Measurements from ENCODE around the gene ZNF558. TPM values are rescaled to one million over a fixed set of nuclear protein-coding genes. Genes with fewer than 3 reads are reported as not detected.

ZNF558 gene
- total RNA-seq, 2 donors from 2014 or later = 8.1 to 18.9 TPM

GRCh38 chr19:8850488-8850887, 18.4 kb upstream of the ZNF558 start:
- no peak overlapping the region for H3K4me3 ChIP-seq (ENCODE audit: low read length)
- no peak overlapping the region for H3K27ac Mint-ChIP-seq
- H3K36me3 Mint-ChIP-seq (ENCODE audit: low read depth) = peaks cover 2% of the 10 kb centered on the region
- TF ChIP-seq, protein P1, sequence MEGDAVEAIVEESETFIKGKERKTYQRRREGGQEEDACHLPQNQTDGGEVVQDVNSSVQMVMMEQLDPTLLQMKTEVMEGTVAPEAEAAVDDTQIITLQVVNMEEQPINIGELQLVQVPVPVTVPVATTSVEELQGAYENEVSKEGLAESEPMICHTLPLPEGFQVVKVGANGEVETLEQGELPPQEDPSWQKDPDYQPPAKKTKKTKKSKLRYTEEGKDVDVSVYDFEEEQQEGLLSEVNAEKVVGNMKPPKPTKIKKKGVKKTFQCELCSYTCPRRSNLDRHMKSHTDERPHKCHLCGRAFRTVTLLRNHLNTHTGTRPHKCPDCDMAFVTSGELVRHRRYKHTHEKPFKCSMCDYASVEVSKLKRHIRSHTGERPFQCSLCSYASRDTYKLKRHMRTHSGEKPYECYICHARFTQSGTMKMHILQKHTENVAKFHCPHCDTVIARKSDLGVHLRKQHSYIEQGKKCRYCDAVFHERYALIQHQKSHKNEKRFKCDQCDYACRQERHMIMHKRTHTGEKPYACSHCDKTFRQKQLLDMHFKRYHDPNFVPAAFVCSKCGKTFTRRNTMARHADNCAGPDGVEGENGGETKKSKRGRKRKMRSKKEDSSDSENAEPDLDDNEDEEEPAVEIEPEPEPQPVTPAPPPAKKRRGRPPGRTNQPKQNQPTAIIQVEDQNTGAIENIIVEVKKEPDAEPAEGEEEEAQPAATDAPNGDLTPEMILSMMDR (conservative IDR thresholded peaks at IDR 0.05) = no peak
- H3K4me1 Mint-ChIP-seq = no peaks in the 10 kb centered on the region
- H3K4me1 ChIP-seq (ENCODE audit: control insufficient read depth, insufficient read depth, low read length) = no peaks in the 10 kb centered on the region
- no peaks in the 10 kb centered on the region for H3K36me3 ChIP-seq (ENCODE audit: control insufficient read depth, insufficient read depth, low read length)
- H3K9me3 ChIP-seq (ENCODE audit: control insufficient read depth, low read length) = peaks cover 65% of the 10 kb centered on the region
- H3K9ac ChIP-seq (ENCODE audit: extremely low read depth, low read length, poor library complexity, severe bottlenecking) = no peak overlapping the region
- no peak for DNase-seq
- peaks cover 81% of the 10 kb centered on the region for H3K9me3 Mint-ChIP-seq
- H3K27me3 Mint-ChIP-seq (ENCODE audit: insufficient read depth) = no peaks in the 10 kb centered on the region
- no peak overlapping the region for H3K4me3 Mint-ChIP-seq
- H3K27me3 ChIP-seq (ENCODE audit: control insufficient read depth, insufficient read depth, low read length, poor library complexity, severe bottlenecking) = no peaks in the 10 kb centered on the region
- no peak overlapping the region for H3K27ac ChIP-seq (ENCODE audit: low read depth, low read length)
- WGBS, 2 experiments (ENCODE audit: insufficient coverage in 1 of 2, insufficient read length in 1 of 2) = 81% methylated on average over 2 of the region's 3 CpGs; no CpG with 5 or more reads in 1 of the 2 experiments

DNA sequence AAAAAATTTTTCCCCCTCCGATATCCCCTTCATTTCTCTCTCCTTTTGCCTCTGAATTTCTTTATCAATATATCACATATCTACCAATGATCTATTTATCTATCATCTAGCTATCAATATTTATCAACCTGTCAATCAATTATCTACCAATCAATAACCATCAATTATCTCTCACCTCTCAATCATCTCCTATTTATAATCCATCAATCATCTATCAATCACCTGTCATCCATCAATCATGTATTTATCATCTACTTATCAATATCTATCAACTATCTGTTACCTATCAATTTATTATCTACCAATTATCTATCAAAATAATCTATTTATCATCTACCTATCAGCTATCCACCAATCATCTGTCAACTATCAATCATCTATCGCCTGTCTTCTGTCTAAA, 17.1 kb upstream of the ZNF558 start:
- H3K27me3 Mint-ChIP-seq (ENCODE audit: insufficient read depth) = no peaks in the 10 kb centered on the region
- WGBS, 2 experiments (ENCODE audit: insufficient coverage in 1 of 2, insufficient read length in 1 of 2) = 76 to 87% methylated on average over 2 of the region's 2 CpGs
- TF ChIP-seq, protein P1 (conservative IDR thresholded peaks at IDR 0.05) = no peak
- H3K9ac ChIP-seq (ENCODE audit: extremely low read depth, low read length, poor library complexity, severe bottlenecking) = no peak overlapping the region
- no peak overlapping the region for H3K27ac Mint-ChIP-seq
- H3K4me3 ChIP-seq (ENCODE audit: low read length) = no peak overlapping the region
- no peak overlapping the region for H3K27ac ChIP-seq (ENCODE audit: low read depth, low read length)
- H3K27me3 ChIP-seq (ENCODE audit: control insufficient read depth, insufficient read depth, low read length, poor library complexity, severe bottlenecking) = no peaks in the 10 kb centered on the region
- peaks cover 69% of the 10 kb centered on the region for H3K9me3 ChIP-seq (ENCODE audit: control insufficient read depth, low read length)
- H3K4me3 Mint-ChIP-seq = no peak overlapping the region
- H3K9me3 Mint-ChIP-seq = peaks cover 84% of the 10 kb centered on the region
- DNase-seq = no peak
- no peaks in the 10 kb centered on the region for H3K36me3 ChIP-seq (ENCODE audit: control insufficient read depth, insufficient read depth, low read length)
- H3K36me3 Mint-ChIP-seq (ENCODE audit: low read depth) = peaks cover 2% of the 10 kb centered on the region
- no peaks in the 10 kb centered on the region for H3K4me1 ChIP-seq (ENCODE audit: control insufficient read depth, insufficient read depth, low read length)
- no peaks in the 10 kb centered on the region for H3K4me1 Mint-ChIP-seq

- H3K36me3 Mint-ChIP-seq (ENCODE audit: low read depth) = peaks cover 2% of the 10 kb centered on the region
- Histone ChIP-seq H3K9me3 (ENCODE audit: control insufficient read depth, low read length) (peaks cover 65% of the 10 kb centered on the region), H3K9ac (ENCODE audit: extremely low read depth, low read length, poor library complexity, severe bottlenecking) (no peak overlapping the region), H3K27me3 (ENCODE audit: control insufficient read depth, insufficient read depth, low read length, poor library complexity, severe bottlenecking) (no peaks in the 10 kb centered on the region), H3K4me1 (ENCODE audit: control insufficient read depth, insufficient read depth, low read length) (no peaks in the 10 kb centered on the region), H3K36me3 (ENCODE audit: control insufficient read depth, insufficient read depth, low read length) (no peaks in the 10 kb centered on the region), H3K4me3 (ENCODE audit: low read length) (no peak overlapping the region), H3K27ac (ENCODE audit: low read depth, low read length) (no peak overlapping the region)
- no peak overlapping the region for H3K27ac Mint-ChIP-seq
- H3K27me3 Mint-ChIP-seq (ENCODE audit: insufficient read depth) = no peaks in the 10 kb centered on the region
- H3K4me3 Mint-ChIP-seq = no peak overlapping the region
- WGBS, 2 experiments (ENCODE audit: insufficient coverage in 1 of 2, insufficient read length in 1 of 2) = 60 to 72% methylated on average over 2 to 3 of the region's 3 CpGs
- DNase-seq = no peak
- H3K4me1 Mint-ChIP-seq = no peaks in the 10 kb centered on the region
- peaks cover 90% of the 10 kb centered on the region for H3K9me3 Mint-ChIP-seq
- TF ChIP-seq, protein P1 (conservative IDR thresholded peaks at IDR 0.05) = no peak
Measured at GRCh38 chr19:8846819-8847218, 14.7 kb upstream of the ZNF558 start.

Data from endodermal cell (in vitro differentiated cells).